GM12878 (cell line): ENCODE measurements around the gene PTX4. TPM values are rescaled to one million over a fixed set of nuclear protein-coding genes. Genes with fewer than 3 reads are reported as not detected.

Experiments
- ATAC-seq: fragments of 200-7000 bp; cut with Tn5 transposase; 3 replicates; pipeline ENCODE4 v1.9.1; 2020; ENCODE audit warnings: mild to moderate bottlenecking, moderate library complexity
- BruUV-seq: library from RNA; stranded (reverse); fragments of 400-500 nt; replicated peaks from 2 replicates; lab custom pipeline; 2021; lab: Mats Ljungman, UMichigan
- CTCF ChIA-PET: fragments of 300-600 bp; sonication (Branson Sonifier 250); formaldehyde crosslinking; extraction: SDS; loops from one replicate; lab custom pipeline; 2021; ENCODE audit warnings: inconsistent platforms; lab: Yijun Ruan, JAX
- POLR2A ChIA-PET: fragments of 350-600 bp; formaldehyde crosslinking; extraction: SDS; loops from one replicate; lab custom pipeline; 2021; ENCODE audit warnings: inconsistent platforms; lab: Charles Lee
- RAD21 ChIA-PET: fragments of 300-600 bp; sonication (Branson Sonifier 250); formaldehyde crosslinking; loops from one replicate; lab custom pipeline; 2023; ENCODE audit warnings: antibody characterized with exemption; ENCODE audit not compliant: unreplicated experiment; lab: Charles Lee
- SMC1A ChIA-PET: fragments of 300-600 bp; sonication (Branson Sonifier 250); formaldehyde crosslinking; loops from one replicate; lab custom pipeline; 2023; ENCODE audit not compliant: unreplicated experiment, uncharacterized antibody; lab: Charles Lee
- DNase-seq: peaks from one replicate; pipeline ENCODE4 v3.0.0-alpha.2; 2011; ENCODE audit warnings: low read depth, low spot score
- FAIRE-seq: peaks from 3 replicates; lab custom pipeline; 2011; peaks lifted over from hg19 to GRCh38; lab: Jason Lieb, UNC
- H2AFZ ChIP-seq: 2 replicates; pipeline ENCODE4 v1.6.0; 2011; ENCODE audit warnings: low read depth, low read length, control low read depth; ENCODE audit not compliant: control insufficient read depth
- H3K27ac ChIP-seq: 2 replicates; pipeline ENCODE4 v1.5.1; 2011; ENCODE audit warnings: control low read depth; ENCODE audit not compliant: control insufficient read depth, insufficient read depth
- H3K27me3 ChIP-seq, 2 experiments: replicated peaks in 1 of 2; 2 replicates each; pipeline versions ENCODE4 v1.6.0 to v1.6.1; 2011; ENCODE audit warnings: low read length in 1 of 2; ENCODE audit not compliant: control insufficient read depth in 2 of 2, insufficient read depth in 2 of 2
- H3K36me3 ChIP-seq, 2 experiments: 2 replicates each; pipeline ENCODE4 v1.5.1; 2011; ENCODE audit warnings: low read length in 1 of 2; ENCODE audit not compliant: control insufficient read depth in 2 of 2, insufficient read depth in 2 of 2
- H3K4me1 ChIP-seq: 2 replicates; pipeline ENCODE4 v1.6.1; 2011; ENCODE audit warnings: mild to moderate bottlenecking, low read length, moderate library complexity, mixed read lengths; ENCODE audit not compliant: control insufficient read depth, insufficient read depth
- H3K4me2 ChIP-seq: 2 replicates; pipeline ENCODE4 v1.6.0; 2011; ENCODE audit warnings: control low read depth; ENCODE audit not compliant: control insufficient read depth, insufficient read depth
- H3K4me3 ChIP-seq: fragments of 200-600 bp; sonication (generic); 2 replicates; pipeline ENCODE4 v1.5.1; 2016
- H3K79me2 ChIP-seq: 2 replicates; pipeline ENCODE4 v1.6.0; 2011; ENCODE audit warnings: low read length; ENCODE audit not compliant: control insufficient read depth, insufficient read depth
- H3K9ac ChIP-seq: 2 replicates; pipeline ENCODE4 v1.8.0; 2011; ENCODE audit warnings: low read length, control low read depth, mixed read lengths; ENCODE audit not compliant: control insufficient read depth, insufficient read depth
- H3K9me3 ChIP-seq: replicated peaks from 3 replicates; pipeline ENCODE4 v1.5.1; 2011; ENCODE audit warnings: mild to moderate bottlenecking, low read length; ENCODE audit not compliant: control insufficient read depth, insufficient read depth
- H4K20me1 ChIP-seq: 2 replicates; pipeline ENCODE4 v1.6.0; 2011; ENCODE audit not compliant: control insufficient read depth, insufficient read depth
- BRCA1 ChIP-seq: IDR thresholded peaks from 2 replicates; pipeline ENCODE4 v1.6.1; 2011; ENCODE audit warnings: low read depth, low read length, improper control_type of control experiment
- E4F1 ChIP-seq: fragments of 450-650 bp; IDR thresholded peaks from 2 replicates; pipeline ENCODE4 v1.6.1; 2018; ENCODE audit warnings: borderline replicate concordance, mild to moderate bottlenecking; ENCODE audit not compliant: partially characterized antibody
- ELK1 ChIP-seq: IDR thresholded peaks from 2 replicates; pipeline ENCODE4 v1.6.1; 2012; ENCODE audit warnings: low read depth, low read length, improper control_type of control experiment
- IRF3 ChIP-seq: fragments of 450-650 bp; IDR thresholded peaks from 2 replicates; pipeline ENCODE4 v1.6.1; 2014; ENCODE audit warnings: mild to moderate bottlenecking
- JUNB ChIP-seq: IDR thresholded peaks from 2 replicates; pipeline ENCODE4 v1.6.1; 2016; ENCODE audit warnings: antibody characterized with exemption, mild to moderate bottlenecking
- MEF2B ChIP-seq: fragments of 450-650 bp; IDR thresholded peaks from 2 replicates; pipeline ENCODE4 v1.6.1; 2018; ENCODE audit warnings: mild to moderate bottlenecking, moderate library complexity; ENCODE audit not compliant: partially characterized antibody, poor library complexity, severe bottlenecking
- NRF1 ChIP-seq: conservative IDR thresholded peaks from 2 replicates; pipeline ENCODE4 v1.6.1; 2011; ENCODE audit warnings: mild to moderate bottlenecking, low read depth, low read length, improper control_type of control experiment
- PML ChIP-seq: IDR thresholded peaks from 2 replicates; pipeline ENCODE4 v1.6.1; 2012; ENCODE audit warnings: low read length, inconsistent platforms
- POLR2AphosphoS5 ChIP-seq: IDR thresholded peaks from 2 replicates; pipeline ENCODE4 v1.6.1; 2011; ENCODE audit warnings: mild to moderate bottlenecking, low read length, inconsistent platforms
- REST ChIP-seq: IDR thresholded peaks from 2 replicates; pipeline ENCODE4 v1.6.1; 2012; ENCODE audit warnings: mild to moderate bottlenecking, low read depth, low read length
- SKIL ChIP-seq: fragments of 450-650 bp; IDR thresholded peaks from 2 replicates; pipeline ENCODE4 v1.6.1; 2017; ENCODE audit warnings: mild to moderate bottlenecking, low read depth, inconsistent platforms; ENCODE audit not compliant: poor library complexity, severe bottlenecking
- WGBS: methylation state at CpG from one replicate; pipeline ENCODE4 v1.1.6; 2016; ENCODE audit warnings: low lambda C conversion rate; ENCODE audit not compliant: insufficient replicate concordance, insufficient coverage; ENCODE audit errors: missing lambda C conversion rate; 5-methylcytosine and 5-hydroxymethylcytosine counted together
- in situ Hi-C: fragments of 300-500 bp; cut with MboI; formaldehyde crosslinking; loops from 9 replicates; pipeline ENCODE4 v1.14.3; 2018; ENCODE audit warnings: mixed read lengths
- intact Hi-C: fragments of 100-400 bp; cut with micrococcal nuclease; formaldehyde crosslinking; loops from one replicate; pipeline ENCODE4 v1.14.2; 2022; ENCODE audit not compliant: unreplicated experiment
- polyA plus RNA-seq, 11 experiments: library from polyadenylated mRNA; depleted of rRNA in 4 of 11; unstranded in 6 of 11; stranded (reverse) in 5 of 11; fragments of >200 nt; fragmentation: Nextera tagmentation in 4 of 11; fragmentation: Illumina TruSeq in 1 of 11; extraction: Ambion mirVana in 4 of 11; extraction: Trizol in 1 of 11; gene quantifications; 1 replicate in 1 of 11; 2 replicates in 10 of 11; pipeline versions ENCODE4 v1.2.1 to v1.2.3, GENCODE V29; 2011 to 2016; ENCODE audit warnings: inconsistent platforms in 2 of 11, missing spikeins in 2 of 11, low read depth in 1 of 11
- total RNA-seq, 4 experiments: library from RNA; depleted of rRNA in 3 of 4; stranded (reverse); fragments of >200 nt in 3 of 4; fragmentation: Illumina TruSeq in 1 of 4; extraction: Trizol in 1 of 4; gene quantifications; 2 replicates each; pipeline versions ENCODE4 v1.2.1 to v1.2.3, GENCODE V29; 2013 to 2021

Gene PTX4
- total and polyA plus RNA-seq, 10 of the 15 experiments (the other 5 are each of a cell fraction or from before 2014, with no cell fraction given): not detected

- TF ChIP-seq BRCA1 (no peak), PML (no peak), IRF3 (no peak), JUNB (no peak), E4F1 (no peak)
Observed at GRCh38 chr16:1466968-1467521, 21.7 kb downstream of the PTX4 start (continued).

GRCh38 chr16:1466054-1466453 is 22.7 kb downstream of the PTX4 start:
- Histone ChIP-seq H2AFZ (no peak overlapping the region), H3K27ac (no peak overlapping the region), H3K36me3 (no peaks in the 10 kb centered on the region; a peak in 1 of 4 replicates), H3K9ac (no peak overlapping the region), H3K4me1 (peaks cover 8% of the 10 kb centered on the region), H3K4me3 (no peak overlapping the region), H4K20me1 (no peaks in the 10 kb centered on the region), H3K9me3 (no peaks in the 10 kb centered on the region), H3K4me2 (no peak overlapping the region), H3K79me2 (peaks cover 27% of the 10 kb centered on the region), H3K27me3 (no peaks in the 10 kb centered on the region)
- SMC1A ChIA-PET: no interaction called here
- CTCF ChIA-PET: no interaction called here
- DNase-seq: no peak
- 94% methylated on average over 22 of the region's 24 CpGs for WGBS
- intact Hi-C loops: no loop called here
- no peak for ATAC-seq
- POLR2A ChIA-PET: no interaction called here
- no TSS peak for BruUV-seq
- FAIRE-seq: no peak
- RAD21 ChIA-PET: no interaction called here
- in situ Hi-C loops: no loop called here
- TF ChIP-seq REST: no peak
- TF ChIP-seq NRF1: no peak
- TF ChIP-seq ELK1: no peak
- no peak for TF ChIP-seq MEF2B
- no peak for TF ChIP-seq SKIL
- no peak for TF ChIP-seq POLR2AphosphoS5
